HG03575 (cell line): ENCODE data around the gene SLC25A36.
"Not testable (repeated sequence)": the region's sequence is repeated elsewhere in the genome, so short reads cannot be mapped to it uniquely, and the experiment has no call there.

Experiments used
- ATAC-seq: cut with Tn5 transposase; IDR thresholded peaks from one replicate; pipeline ENCODE4 v1.9.1; 2021; ENCODE audit not compliant: unreplicated experiment, insufficient number of reproducible peaks, low FRiP score; ENCODE audit errors: extremely low read depth

Gene SLC25A36

DNA sequence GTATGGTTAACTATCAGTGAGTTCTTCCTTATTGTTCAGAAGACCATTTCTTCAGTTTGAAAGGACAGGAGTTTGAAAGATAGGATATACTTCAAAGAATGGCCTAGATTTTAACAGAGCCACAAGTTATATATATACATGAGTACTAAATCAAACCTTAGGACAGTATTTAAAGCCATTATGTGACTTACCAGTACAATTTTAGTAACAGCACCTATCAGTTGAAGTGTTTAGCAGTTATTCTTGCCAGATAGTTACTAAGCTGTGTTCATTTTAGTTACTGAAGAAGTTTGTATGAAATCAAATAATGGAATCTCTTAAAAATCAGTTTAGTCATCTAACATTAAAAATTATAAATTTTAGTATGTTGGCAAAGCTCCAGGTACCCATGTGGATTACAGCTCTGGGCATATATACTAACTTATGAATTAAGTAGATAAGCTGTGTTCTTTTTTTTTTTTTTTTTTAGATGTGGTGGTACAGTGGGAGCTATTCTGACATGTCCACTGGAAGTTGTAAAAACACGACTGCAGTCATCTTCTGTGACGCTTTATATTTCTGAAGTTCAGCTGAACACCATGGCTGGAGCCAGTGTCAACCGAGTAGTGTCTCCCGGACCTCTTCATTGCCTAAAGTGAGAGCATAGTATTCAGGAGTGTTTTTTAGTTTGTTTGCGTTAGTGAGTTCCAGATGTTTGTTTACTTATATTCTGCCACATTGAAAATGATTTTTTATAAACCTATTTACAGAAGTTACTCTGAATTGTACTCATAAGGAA is 14.6 kb downstream of the SLC25A36 start:
- ATAC-seq: no peak

GRCh38 chr3:140972833-140973232 is 31.2 kb downstream of the SLC25A36 start:
- ATAC-seq: no peak

DNA sequence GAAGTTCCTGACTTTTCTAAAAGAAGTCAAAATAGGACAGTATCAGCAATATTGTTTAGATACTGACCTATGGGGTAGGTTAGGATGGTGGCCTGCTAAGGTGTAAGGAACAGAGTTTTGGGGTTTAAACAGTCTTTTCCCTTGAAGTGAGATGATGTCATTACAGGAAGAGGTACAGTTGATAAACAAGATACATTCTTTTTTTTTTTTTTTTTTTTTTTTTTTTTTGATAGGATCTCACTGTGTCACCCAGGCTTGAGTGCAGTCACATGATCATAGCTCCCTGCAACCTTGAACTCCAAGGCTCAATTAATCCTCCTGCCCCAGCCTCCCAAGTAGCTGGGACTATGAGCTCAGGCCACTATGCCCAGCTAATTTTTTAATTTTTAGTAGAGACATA is 33.3 kb downstream of the SLC25A36 start:
- ATAC-seq: no peak

DNA sequence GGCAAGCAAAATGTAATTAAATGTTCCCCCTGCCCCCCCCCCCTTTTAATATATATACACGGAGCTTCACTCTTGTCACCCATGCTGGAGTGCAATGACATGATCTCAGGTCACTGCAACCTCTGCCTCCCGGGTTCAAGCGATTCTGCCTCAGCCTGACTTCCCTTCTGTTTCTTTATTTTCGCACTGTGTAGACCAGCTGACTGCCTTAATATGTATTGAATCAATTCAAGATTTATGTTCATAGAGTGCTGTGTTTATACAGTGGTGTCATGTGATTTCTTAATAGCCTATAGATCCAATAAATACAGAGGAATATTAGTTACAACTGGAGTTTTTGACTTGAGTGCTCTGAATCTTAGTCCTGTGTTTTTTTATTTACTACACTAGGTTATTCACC is 39.0 kb downstream of the SLC25A36 start:
- no peak for ATAC-seq

DNA sequence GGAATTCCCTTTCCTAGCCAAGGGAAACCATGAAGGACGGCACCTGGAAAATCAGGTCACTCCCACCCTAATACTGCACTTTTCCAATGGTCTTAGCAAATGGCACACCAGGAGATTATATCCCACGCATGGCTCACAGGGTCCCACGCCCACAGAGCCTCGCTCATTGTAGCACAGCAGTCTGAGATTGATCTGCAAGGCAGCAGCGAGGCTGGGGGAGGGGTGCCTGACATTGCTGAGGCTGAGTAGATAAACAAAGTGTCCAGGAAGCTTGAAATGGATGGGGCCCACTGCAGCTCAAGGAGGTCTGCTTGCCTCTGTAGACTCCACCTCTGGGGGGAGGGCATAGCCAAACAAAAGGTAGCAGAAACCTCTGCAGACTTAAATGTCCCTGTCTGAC is 46.2 kb downstream of the SLC25A36 start:
- not testable (repeated sequence) for ATAC-seq

DNA sequence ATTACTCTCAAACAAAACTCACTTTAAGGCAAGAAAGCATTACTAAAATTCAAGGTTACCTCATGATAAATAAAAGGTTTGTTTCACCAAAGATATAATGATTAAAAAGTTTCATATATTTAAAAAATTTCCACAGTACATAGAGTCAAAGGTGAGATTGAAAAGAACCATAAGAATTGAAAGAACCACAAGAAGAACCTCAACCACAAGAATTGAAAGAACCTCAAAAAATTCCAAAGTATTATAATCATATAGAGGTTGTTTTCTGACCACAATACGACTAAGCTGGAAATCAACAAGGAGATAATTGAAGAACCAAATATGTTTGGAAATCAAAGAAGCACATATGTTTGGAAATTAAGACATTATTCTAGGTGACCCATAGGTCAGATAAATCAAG is 52.7 kb downstream of the SLC25A36 start:
- no peak for ATAC-seq

DNA sequence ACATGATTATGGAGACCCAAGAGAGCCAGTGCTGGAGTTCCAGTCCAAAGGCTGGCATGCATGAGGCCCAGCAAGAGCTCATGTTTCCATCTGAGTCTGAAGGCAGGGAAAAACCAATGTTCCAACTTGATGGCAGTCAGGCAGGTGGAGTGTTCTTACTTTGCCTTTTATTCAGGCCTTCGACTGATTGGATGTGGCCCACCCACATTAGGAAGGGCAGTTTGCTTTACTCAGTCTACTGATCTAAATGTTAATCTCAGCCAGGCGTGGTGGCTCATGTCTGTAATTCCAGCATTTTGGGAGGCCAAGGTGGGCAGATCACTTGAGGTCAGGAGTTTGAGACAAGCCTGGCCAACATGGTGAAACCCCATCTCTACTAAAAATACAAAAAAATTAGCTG is 53.2 kb downstream of the SLC25A36 start:
- not testable (repeated sequence) for ATAC-seq

DNA sequence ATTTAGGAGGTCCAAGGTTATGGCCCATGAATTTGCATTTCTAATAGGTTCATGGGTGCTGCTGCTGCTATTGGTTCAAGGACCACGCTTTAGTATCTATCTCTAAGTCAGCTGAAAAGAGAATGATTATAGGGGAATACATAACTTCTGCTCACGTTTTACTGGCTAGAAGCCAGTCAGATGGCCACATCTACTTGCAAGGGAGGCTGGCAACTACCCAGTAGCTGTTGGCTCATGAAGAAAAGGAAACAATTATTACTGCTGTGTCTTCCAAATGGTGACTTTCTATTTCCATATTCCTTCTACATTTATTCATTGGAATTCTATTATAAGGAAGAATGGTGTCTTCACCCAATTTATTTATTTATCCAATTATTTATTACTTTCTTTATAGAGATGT is 54.2 kb downstream of the SLC25A36 start:
- no peak for ATAC-seq

GRCh38 chr3:141000027-141000663 is 58.5 kb downstream of the SLC25A36 start:
- ATAC-seq: no peak

GRCh38 chr3:141000686-141001085 is 59.0 kb downstream of the SLC25A36 start:
- no peak for ATAC-seq

DNA sequence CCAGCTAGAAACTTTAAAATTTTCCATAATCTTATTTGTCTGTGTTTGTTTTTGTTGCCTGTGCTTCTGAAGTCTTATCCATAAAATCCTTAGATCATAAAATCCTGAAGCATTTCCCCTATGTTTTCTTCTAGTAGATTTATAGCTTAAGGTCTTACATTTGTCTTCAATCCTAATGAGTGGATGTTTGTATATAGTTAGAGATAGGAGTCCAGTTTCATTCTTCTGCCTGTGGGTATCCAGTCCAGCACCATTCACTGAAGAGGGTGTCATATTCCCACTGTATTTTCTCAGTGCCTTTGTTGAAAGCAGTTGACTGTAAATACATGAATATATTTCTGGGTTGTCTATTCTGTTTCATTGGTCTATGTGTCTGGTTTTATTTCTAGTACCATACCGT is 64.7 kb downstream of the SLC25A36 start:
- no peak for ATAC-seq

DNA sequence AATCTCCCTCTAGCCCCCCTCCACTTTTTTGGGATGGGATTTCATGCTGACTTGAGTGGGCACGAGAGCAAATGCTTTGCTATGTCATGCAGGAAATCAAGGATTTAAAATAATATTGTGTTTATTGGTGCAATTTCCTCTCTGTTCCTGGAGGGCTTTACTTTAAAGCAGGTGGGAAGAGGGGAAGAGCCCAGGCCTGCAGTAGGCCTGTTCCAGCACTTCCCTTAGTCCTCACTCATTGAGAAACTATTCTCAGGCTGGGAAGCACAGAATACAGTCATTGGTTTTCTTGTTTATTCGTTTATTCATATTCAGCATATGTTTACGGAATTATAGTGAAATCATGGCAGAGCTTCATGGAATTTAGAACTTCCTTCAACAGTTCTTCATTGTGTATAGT is 67.9 kb downstream of the SLC25A36 start:
- no peak for ATAC-seq

DNA sequence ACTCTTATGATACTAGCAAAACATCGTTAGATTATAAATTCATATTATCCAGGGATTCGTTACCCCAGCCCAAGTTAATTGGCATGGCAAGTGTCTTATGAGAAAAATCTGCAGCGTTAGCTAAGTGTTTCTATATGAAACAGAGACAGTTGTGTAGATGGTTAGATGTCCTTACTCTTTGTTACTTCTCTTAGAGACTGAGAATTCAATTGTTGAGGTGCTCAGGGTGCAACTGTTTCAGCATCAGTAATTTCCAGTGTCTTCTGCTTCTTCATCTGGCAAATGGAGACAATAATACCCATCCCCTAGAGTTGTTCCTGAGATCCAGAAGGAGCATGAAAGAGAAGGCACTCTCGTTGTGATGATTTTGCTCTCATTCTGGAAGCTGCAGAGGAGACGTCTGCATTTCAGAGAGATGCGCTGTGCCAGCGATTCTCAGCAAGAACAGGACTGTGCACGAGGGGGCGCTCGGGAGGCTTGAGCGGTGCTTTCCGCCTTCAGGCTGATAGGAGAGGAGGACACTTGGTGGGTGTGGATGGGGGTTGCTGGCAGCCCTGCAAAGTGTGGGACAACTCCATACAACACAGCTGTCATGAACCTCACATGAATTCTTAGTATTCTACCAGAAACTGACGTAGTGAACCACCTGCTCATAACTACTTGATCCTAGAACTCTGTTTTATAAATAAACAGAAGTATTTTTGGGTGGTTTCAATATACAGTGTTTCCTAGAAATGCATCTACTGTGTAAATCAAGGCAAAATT is 69.8 kb downstream of the SLC25A36 start:
- ATAC-seq: no peak

GRCh38 chr3:141011997-141012262 is 70.3 kb downstream of the SLC25A36 start:
- no peak for ATAC-seq

DNA sequence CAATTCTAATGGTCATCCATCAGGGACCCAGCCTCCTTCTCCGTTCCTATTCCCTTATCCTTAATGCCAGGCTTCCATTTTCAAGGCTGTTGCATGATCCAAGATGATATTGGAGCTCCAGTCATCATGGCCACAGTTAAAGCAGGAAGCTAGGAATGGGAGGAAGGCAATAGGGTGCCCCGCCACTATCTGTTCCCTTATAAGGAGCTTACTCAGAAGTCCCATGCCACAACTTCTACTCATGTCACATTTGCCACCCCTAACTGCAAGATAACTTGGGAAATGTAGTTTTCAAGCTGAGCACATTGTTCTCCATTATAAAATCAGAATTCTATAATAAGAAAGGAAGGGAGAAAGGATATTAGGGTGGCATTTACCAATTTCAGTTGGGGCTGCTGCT is 70.9 kb downstream of the SLC25A36 start:
- no peak for ATAC-seq

DNA sequence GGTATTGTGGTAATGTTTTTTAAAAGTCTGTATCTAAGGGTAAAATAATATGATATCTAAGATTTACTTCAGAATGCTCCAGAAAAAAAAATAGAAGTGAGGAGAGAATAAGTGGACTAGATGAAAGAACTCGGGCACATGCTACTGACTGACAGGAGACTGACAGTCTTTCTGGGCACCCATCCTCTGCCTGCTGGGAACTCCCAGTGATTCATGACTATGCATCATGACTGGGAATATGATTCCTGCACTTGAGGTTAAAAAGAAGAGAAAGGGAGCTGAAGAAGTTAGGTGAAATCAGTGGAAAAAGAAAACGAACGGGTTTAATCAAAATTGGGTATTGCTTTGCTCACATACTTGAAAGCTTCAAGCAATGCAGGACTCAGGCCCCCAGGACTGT is 73.8 kb downstream of the SLC25A36 start:
- no peak for ATAC-seq

- ATAC-seq: not testable (repeated sequence)
These were observed 76.0 kb downstream of the SLC25A36 start for GRCh38 chr3:141017366-141018322.

- no peak for ATAC-seq
These were observed 77.6 kb downstream of the SLC25A36 start for GRCh38 chr3:141019244-141019643.

- ATAC-seq: no peak
These were observed 78.7 kb downstream of the SLC25A36 start for GRCh38 chr3:141020143-141020830.
